Neural progenitor cell (in vitro differentiated cells): ENCODE results near the gene SERPINB6.

Source experiments
- EZH2 ChIP-seq: fragments of 200-600 bp; sonication (generic); IDR thresholded peaks from 2 replicates; pipeline ENCODE4 v1.6.1; 2017; ENCODE audit warnings: antibody characterized with exemption, mild to moderate bottlenecking, moderate library complexity
- TF ChIP-seq, protein P1 (sequence below): fragments of 200-600 bp; sonication (generic); IDR thresholded peaks from 2 replicates; pipeline ENCODE4 v1.5.1; 2017; ENCODE audit warnings: antibody characterized with exemption, mild to moderate bottlenecking

DNA sequence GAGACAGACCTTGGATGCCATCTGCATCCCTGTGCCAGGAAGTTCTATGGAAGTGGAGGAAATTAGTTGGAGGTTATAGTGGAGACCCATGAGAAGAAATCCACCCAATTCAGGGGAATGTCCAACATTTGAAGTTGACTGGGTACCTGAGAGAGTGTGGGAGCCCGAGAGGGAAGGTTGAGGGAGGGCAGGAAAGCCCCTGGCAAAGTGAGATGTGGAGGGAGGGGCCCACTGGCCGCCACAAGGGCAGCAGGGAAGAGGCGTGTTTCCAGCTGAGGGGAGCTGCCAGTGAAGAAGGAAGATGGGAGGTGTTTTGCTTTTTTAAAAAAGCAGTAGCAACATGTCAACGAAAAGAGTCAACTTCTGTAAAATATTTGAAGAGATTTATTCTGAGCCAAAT is 52.0 kb downstream of the SERPINB6 start:
- no peak for TF ChIP-seq EZH2
- TF ChIP-seq, protein P1, sequence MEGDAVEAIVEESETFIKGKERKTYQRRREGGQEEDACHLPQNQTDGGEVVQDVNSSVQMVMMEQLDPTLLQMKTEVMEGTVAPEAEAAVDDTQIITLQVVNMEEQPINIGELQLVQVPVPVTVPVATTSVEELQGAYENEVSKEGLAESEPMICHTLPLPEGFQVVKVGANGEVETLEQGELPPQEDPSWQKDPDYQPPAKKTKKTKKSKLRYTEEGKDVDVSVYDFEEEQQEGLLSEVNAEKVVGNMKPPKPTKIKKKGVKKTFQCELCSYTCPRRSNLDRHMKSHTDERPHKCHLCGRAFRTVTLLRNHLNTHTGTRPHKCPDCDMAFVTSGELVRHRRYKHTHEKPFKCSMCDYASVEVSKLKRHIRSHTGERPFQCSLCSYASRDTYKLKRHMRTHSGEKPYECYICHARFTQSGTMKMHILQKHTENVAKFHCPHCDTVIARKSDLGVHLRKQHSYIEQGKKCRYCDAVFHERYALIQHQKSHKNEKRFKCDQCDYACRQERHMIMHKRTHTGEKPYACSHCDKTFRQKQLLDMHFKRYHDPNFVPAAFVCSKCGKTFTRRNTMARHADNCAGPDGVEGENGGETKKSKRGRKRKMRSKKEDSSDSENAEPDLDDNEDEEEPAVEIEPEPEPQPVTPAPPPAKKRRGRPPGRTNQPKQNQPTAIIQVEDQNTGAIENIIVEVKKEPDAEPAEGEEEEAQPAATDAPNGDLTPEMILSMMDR = no peak
